GM18909 (cell line): ENCODE data around the gene ADGRD1.

Experiments used
- ATAC-seq: cut with Tn5 transposase; IDR thresholded peaks from one replicate; pipeline ENCODE4 v1.9.1; 2021; ENCODE audit warnings: mild to moderate bottlenecking; ENCODE audit not compliant: unreplicated experiment, poor library complexity

ADGRD1 gene

GRCh38 chr12:131167334-131167733 lies 213.6 kb downstream of the ADGRD1 start:
- ATAC-seq = no peak

DNA sequence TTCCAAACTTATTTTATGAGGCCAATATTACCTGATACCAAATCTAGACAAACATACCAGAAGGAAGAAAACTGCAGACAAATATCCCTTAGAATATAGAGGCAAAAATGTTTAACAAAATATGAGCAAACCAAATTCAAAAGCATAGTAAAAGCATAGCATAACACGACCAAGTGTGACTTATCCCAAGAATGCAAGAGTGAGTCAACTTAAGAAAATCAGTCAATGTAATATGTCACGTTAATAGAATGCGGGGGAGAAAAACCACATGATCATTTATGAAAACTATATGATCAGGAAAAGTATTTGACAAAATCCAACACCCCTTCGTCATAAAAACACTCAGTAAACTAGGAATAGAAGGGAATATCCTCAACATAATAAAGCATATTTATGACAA lies 217.3 kb downstream of the ADGRD1 start:
- no peak for ATAC-seq

DNA sequence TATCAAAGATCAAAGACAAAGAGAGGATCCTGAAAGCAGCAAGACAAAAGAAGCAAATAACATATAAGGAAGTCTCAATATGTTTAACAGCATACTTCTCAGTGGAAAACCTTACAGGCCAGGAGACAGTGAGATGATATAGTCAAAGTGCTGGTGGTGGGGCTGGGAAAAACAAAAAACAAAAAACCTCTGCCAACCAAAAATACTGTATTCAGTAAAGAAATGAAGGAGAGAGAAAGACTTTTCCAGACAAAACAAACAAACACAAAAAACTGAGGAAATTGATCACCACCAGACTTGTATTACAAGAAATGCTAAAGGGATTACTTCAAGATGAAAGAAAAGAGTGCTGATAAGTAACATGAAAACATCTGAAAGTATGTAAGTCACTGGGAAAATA lies 221.2 kb downstream of the ADGRD1 start:
- no peak for ATAC-seq

DNA sequence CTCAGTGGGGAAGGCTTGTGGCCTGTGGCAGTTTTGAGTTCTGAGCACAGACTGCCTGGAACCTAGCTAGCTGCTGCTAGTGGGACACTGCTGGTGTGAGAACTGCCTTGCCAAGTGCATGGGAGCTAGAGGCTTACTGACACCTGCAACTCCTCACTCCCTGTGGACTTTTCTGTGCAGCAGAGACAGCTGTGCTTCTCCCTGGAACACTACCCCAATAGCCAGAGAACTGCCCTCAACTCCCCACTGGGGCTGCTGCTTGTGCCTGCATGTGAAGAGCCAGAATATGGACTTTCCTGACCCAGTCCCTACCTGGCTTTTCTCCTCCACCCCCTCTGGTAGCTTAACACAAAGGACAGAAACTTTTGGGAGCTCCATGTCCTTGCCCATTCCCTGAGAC lies 222.6 kb downstream of the ADGRD1 start:
- no peak for ATAC-seq

DNA sequence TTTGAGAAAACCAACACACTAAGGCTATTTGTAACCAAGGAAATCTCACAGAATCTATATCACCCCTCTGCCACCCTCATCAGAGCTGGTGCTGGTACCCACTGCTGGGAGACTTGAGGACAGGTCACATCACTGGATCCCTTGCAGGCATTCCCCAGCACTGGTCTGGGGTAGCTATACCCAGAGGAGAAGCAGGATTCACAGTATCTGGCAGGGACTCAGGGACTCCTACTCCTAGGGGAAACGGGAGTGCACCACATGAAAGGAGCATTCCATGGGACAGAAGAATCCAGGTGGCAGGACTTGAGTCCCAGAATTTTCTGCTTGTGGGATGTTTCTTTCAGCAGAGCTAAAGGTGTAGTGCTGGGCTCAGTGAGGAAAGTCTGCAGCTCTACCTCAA lies 223.2 kb downstream of the ADGRD1 start:
- no peak for ATAC-seq

DNA sequence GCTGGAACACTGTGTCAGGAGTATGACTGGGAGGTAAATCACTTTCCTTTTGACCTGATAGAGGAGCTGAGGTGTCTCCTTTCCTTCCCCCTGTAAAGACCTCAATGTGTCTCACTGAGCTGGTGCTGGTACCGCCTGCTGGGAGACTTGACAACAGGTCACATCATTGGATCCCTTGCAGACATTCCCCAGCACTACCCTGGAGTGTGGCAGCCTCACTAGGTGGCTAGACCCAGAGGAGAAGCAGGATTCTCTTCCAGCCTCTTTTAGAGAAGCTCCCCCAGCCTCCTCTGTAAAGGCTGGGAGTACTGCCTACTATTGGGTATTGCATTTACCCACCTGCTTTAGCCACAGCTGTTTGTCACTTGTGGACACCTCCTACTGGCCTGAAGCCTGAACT lies 223.9 kb downstream of the ADGRD1 start:
- no peak for ATAC-seq

GRCh38 chr12:131187602-131188001 lies 233.9 kb downstream of the ADGRD1 start:
- no peak for ATAC-seq

DNA sequence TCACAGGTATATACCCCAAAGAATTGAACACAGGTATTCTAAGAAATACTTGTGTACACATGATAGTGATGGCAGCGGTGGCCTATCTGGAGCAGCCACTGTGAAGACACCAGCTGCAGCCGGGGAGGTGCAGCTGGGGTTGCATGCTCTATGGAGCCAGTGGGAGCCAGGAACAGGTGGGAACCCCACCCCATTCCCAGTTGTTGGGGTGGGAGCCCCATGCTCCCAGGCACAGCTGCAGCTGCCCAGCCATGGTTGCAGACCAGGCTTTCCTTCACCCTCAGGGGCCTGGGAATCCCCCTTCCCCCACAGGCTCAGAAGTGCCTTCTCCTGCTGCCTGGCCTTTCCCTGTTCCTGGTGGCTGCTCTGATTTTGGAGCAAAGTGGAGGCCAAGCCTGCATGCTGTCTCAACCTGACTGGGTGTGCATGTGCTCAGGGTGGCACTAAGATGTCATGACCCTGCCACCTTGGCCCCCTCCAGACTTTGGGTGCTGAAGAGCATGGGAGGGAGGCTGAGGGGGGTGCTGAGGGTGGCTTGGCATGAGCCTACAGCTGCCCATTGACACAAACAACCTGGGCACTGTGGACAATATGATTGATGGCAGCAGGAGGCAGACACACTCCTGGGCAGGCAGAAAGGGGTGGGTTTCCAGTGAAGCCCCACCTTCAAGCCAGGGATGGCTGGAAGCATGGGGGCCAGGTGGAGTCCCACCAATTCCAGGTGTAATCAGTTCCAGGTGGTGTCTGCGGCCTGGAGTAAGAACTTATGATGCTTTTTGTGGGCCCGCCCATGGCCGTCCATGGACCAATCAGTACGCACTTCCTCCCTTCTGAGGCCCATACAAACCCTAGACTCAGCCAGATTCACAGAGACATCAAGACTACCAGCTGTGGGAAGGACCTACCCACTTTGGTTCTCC lies 234.7 kb downstream of the ADGRD1 start:
- ATAC-seq = no peak

GRCh38 chr12:131189781-131190180 lies 236.1 kb downstream of the ADGRD1 start:
- no peak for ATAC-seq

GRCh38 chr12:131190965-131191364 lies 237.3 kb downstream of the ADGRD1 start:
- ATAC-seq = no peak
